GM18909 (cell line): ENCODE data around the gene HTRA3.

Experiments
- ATAC-seq: cut with Tn5 transposase; IDR thresholded peaks from one replicate; pipeline ENCODE4 v1.9.1; 2021; ENCODE audit warnings: mild to moderate bottlenecking; ENCODE audit not compliant: unreplicated experiment, poor library complexity

Gene HTRA3

DNA sequence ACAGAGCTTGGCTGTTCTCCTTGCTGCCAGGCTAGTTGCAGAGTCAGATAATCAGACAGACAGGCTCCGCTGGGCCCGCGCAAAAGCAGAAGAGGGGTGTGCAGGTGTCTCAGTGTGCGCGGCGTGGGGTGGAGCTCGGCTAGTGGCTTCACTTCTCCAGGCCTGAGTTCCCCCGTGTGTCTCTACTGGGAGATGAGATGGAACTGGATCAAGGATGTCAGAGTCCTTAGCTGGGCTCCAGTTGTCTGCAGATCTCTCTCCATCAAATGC lies 21.1 kb downstream of the HTRA3 start:
- no peak for ATAC-seq

DNA sequence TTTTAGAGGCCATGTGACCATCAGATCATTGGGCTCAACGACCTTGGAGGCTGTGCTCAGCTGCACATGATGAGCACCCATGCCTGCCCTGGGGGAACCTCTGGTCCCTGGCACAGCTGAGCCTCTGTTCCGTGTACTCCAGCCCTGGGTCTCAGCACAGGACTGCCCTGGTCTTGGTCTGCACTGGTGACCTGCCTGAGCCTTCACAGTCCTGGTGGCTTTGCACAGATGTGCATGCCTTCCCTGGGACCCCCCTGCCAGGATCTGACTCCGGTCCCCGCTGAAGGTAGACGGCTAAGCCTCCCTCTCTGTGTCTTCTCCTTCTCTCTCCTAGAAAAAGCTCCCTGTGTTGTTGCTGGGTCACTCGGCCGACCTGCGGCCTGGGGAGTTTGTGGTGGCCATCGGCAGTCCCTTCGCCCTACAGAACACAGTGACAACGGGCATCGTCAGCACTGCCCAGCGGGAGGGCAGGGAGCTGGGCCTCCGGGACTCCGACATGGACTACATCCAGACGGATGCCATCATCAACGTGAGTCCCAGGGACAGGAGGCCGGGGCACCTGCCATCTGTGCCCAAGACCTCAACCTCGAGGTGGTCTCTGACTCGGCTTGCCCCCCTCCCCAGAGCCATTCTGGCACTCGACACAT lies 21.6 kb downstream of the HTRA3 start:
- no peak for ATAC-seq

DNA sequence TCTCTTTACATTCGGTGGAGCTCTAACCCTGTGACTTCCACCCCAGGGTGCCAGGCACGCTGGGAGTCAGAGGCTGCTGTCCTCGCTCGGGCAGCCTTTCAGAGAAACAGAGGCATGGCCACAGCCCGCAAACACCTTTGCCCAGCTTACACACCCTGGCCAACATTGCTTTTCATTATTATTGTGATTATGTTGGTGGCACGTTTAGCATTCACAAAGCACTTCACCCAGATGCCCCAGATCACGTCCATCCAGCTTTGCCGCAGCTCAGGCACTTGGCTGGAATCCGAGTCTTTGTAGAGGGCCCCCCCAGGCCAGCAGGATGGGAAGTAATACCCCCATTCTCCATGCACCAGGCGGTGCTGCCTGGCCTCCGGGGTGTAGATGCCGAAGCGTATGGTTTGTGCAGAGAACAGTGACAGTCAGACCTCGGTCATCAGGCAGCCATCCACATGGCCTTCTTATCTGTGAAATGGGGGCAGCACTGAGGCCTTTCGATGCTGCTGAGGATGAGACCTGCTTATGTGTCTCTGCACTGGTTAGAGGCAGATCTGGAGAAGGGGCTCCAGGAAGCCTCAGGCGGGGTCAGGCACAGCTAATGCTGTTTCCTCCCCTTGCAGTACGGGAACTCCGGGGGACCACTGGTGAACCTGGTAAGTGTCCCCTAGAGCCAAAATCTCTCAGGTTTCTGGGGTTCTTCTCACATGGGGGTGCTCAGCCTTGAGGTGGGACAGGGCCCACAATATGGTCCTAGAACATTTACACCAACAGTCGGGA lies 22.3 kb downstream of the HTRA3 start:
- ATAC-seq: no peak

DNA sequence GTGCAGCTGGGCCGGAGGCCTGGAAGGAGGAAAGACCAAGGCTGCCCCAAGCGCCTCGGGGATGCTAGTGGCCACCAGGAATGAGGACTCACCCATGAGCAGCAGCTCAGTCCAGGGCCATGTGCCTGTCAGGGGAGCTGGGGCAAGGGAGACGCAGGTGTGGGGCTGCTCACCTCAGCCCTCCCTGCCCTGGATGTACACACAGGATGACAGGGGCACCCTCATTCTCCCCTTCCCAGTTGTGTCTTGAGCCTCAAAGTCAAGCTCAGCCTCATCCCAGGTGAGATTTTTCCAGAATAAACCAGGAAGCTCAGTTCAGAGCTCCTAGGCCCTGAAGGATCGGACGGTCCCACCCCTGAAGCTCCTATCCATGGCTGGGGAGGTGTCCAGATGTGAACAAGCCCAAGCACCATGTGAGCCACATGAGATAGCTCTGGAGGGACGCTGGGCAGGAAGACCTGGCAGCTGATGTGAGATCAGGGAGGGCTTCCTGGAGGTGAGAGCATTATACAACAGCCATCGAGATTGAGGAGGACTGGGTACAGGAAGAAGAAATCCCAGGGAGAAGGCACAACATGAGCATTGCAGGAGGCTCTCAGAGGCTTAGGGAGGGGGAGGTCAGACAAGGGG lies 23.0 kb downstream of the HTRA3 start:
- no peak for ATAC-seq

DNA sequence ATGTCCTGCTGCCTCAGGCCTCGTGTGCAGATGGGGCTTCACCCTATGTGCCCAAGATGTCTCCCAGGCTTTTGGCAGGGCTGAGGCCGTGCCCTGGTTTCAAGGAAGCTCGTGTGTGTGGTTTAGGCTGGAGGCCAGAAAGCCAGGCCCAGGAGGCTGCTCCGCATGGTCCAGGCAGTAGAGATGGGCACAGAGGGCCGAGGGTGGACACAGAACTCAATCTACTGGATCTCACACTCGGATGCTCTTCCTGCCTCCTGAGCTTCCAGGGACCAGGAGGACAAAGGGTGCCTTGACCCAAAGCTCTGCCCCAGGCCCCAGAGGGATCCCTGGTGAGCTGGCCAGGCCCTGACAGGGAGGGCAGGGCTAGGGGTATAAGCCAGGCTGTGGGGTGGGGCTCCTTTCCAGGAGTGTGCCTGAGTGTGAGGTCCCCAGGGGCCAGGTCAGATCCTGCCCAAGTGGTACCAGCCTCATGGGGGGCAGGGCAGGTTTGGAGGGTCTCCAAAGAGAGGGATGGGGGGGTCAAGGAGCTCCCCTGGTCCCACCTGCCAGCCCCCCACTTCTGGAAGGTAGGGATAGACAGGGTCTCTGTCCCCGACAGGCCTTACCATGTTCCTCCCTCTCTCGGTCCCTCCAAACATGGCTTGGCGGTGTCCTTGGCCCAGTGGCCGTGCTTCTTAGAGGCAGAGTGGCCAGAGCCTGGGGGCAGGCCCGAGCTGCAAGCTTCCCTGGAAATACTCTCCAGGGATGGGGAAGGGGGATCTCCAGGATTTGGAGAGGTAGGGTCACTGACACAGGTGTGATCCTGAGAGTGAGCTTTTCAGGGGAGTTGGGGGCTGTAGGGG lies 23.8 kb downstream of the HTRA3 start:
- ATAC-seq: no peak

DNA sequence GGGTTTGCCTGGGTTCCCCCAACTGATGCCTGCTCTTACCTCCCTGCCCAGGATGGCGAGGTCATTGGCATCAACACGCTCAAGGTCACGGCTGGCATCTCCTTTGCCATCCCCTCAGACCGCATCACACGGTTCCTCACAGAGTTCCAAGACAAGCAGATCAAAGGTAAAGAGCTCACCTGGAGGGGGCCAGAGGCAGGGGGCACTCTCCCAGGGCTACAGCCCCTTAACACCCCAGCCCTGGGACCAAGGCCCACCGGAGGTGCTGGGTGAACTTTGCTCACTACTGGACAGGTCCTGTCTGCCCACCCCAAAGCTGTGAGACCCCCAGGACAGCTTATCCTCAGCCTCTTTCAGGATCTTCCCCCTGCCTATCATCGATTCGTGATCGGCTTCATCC lies 24.5 kb downstream of the HTRA3 start:
- no peak for ATAC-seq

DNA sequence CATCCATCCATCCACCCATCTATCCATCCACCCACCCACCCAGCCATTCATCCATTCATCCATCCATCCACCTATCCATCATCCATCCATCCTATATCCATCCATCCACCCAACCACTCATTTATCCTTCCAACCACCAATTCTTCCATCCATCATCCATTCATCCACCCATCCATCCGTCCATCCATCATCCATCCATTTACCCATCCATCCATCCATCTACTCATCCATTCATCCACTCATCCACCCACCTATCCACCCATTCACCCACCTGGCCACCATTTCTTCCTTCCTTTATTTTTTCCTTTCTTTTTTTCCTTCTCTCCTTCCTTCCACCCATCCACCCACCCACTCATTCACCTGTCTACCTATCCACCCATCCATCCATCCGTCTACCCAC lies 25.2 kb downstream of the HTRA3 start:
- no peak for ATAC-seq

DNA sequence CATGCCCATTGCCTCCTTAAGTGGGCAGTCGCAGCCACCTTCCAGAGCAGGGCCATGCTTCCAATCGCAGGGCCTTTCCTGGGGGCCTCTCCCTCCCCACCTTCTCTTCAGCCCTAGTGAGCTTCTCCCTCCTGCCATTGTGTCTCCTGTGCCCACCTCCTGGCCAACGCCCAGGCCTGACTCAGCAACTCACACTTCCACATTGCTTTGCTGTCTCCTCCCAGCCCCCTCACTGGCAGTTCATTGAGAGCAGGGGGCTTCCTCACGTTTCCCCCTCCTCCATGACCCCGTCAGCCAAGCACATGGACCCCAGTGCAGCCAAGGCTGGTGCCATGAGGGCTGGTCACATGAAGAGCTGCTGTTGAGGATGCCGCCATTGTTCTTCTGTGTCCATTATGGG lies 25.9 kb downstream of the HTRA3 start:
- no peak for ATAC-seq

DNA sequence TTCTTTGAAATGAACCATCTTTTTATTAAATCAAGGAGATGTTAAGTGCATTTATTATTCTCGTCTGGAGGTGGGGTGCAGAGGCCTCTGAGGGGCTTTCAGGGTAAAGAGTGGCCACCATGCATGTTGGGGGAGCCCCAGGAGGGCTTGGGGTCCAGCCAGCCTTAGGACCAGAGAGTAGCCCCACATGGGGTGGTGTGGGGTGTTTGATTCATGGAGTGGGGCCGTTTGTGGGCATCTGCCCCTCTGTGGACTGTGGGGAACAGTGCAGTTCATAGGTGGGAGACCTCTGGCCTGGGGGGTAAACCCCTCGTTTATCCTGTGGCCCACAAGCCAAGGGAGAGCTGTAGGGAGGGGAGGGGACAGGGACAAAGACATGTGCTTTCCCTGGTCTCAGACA lies 26.9 kb downstream of the HTRA3 start:
- ATAC-seq: no peak

DNA sequence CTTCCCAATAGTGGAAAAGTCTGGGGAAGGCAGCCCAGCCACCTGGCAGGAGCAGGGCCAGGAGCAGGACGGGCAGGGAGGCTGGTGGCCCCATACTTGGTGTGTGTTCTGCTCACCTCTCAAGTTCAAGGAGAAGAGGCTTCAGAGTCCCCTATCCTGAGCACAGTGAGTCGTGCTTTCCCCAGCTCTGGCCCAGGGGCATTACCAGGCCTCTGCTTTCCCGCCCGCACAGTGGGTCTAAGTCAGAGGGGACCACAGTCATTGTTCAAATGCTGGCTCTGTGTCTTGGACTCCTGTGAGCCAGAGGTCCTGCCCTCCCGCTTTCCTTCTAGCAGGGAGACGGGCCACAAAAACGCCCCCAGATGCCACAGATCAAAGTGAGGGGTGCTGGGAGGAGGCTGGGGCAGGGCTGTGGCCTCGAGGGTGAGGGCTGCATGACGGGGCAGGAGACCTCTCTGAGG lies 27.6 kb downstream of the HTRA3 start:
- no peak for ATAC-seq

DNA sequence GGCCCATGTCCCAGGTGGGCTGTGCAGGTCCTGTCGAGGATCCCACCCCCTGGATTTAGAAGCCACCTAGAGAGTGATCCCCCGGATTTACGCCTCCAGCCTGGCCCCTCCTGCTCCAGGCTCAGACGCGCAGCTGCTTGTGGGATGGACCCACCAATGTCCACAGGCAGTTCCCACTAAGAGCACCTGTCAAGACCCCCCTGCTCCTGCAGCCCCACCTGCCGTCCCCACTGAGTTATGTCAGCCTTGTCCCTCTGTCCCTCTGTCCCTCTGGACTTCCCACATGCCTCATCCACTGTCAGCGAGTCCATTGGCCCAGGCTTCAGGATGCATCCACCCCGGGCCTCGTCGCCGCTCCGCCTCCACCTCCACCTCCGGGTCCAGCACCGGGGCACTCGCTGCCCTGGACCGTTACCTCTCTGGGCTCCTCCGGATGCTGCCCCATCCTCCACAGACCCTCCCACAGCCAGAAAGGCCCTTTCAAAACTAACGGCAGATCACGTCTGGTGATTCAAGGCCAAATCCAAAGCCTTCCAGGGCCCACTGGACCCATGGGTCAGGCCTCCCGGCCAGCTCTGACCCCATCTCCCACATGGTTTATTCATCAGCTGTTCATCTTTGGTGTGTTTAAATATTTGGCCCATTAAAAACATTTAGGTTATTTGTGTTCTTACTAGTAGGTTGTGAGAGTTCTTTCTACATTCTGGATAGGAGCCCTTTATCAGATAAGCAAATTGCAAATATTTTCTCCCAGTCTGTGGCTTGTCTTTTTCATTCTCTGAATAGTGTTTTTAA lies 28.3 kb downstream of the HTRA3 start:
- no peak for ATAC-seq

DNA sequence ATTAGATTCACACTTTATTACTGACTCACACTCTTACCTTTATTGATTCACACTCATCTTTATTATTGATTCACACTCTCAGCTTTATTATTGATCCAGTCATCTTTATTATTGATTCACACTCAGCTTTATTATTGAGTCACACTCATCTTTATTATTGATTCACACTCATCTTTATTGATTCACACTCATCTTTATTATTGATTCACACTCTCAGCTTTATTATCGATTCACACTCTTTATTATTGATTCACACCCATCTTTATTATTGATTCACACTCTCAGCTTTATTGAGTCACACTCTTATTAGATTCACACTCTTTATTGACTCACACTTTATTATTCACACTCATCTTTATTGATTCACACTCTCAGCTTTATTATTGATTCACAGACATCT lies 31.3 kb downstream of the HTRA3 start:
- no peak for ATAC-seq

DNA sequence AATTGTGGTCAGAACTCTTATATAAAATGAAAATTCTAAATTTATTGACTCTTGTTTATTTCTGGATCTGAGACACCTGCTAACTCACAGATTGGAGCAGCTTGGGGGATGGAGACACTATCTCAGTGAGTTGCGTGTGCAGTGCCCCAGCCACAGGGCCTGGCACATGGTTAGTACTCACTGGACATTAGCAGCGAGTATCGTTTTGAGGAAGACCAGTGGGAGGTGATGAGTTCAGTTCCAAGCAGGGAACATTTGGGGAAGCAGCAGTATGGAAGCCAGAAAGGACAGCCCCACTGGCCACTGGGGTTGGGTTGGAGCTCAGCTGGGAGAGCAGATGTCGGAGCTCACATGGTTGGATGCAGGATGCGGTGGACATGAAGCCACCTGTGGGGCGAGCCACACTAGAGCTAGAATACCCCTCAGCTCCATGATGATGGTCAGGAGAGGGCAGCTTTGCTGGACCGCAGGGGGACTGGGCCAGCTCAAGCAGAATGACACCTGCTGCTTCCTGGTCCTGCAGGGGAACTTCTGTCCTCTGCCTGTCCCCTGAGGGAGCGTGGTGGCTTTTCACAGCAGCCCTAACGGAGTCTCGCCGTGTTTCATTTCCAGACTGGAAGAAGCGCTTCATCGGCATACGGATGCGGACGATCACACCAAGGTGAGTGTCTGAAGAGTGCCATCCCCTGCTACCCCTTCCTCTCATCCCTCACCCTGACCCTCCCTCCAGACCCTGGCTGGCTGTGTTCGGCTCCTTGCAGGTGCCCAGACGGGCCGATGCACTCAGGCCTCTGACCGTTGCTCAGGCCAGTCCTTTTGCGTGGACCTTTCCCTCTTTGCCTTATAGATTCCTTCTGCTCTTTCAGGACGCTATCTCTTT lies 32.5 kb downstream of the HTRA3 start:
- no peak for ATAC-seq

DNA sequence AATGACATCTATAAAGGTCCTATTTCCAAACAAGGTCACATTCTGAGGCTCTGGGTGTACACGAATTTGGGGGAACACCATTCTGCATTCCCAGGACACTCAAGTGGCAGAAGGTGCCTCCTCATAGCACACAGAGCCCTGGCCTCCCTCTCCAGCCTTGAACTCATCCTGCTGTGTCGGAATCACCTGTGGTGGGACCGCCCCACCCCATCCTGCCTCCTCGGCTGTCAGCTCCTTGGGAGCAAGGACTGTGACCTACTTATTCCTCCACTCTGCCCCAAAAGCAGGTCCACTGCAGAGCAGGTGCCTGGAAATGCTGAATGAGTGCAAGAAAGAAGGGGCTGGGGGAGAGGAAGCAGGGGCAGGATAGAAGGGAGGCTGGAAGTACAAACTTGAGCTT lies 33.5 kb downstream of the HTRA3 start:
- no peak for ATAC-seq

DNA sequence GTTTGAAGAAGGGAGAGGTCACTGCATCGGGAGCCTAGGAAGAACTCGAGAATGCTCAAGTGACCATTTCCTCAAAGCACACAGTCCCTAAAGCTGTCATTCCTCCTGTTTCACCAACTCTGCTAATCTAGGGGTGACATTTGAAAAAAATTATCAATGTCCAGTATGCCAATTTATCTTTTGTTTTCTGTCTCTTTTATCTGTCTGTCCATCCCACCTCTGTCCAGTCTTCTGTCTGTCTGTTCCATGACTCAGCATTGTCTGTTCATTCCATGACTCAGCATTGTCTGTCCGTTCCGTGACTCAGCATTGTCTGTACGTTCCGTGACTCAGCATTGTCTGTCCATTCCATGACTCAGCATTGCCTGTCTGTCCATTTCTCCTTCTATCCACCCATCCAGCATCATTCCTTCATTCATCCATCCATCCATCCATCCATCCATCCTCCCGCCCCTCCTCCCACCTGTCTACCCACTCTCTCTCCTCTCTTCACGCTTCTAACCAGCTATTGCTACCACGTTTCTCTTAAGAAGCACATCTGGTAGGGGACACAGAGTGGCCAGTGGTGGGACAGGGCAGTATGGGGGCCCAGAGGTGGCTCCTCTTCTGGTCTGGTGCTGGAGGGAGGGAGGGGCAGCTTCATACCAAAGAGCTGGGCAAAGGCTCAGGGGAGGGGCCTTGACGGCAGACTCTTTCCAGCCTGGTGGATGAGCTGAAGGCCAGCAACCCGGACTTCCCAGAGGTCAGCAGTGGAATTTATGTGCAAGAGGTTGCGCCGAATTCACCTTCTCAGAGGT lies 34.1 kb downstream of the HTRA3 start:
- no peak for ATAC-seq

DNA sequence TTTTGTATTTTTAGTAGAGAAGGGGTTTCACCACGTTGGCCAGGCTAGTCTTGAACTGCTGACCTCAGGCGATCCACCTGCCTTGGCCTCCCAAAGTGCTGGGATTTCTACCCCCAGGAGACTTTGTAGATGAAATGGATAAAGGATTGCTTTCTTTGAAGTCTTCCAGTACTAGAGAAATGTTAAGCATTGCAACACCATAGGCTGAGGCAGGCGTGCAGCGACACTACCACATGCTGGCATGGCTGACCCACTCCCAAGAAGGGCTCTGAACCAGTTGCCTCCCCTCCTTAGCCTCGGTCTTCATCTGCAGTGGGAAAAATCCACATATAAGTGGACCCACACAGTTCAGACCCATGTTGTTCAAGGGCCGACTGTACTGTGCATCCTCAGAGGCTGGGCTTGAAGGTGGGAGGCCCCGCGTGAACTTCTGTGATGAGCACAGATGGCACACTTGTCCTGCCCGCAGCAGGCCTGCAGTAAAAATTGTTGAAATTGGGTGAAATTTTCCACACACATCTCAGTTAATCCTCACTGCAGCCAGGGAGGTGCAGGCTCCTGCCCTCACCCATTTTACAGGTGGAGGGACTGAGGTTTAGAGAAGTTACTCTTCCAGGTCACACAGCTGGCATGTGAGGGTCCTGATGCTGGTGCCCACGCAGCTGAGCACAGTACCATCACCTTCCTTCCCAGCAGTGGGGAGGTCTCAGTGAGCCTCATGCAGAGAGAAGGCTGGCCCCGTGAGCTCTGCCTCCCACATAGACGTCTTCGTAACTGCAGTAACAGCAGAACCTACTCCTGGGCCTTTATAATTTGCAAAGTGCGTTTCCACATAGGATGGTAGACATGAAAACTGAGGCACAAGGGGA lies 35.5 kb downstream of the HTRA3 start:
- no peak for ATAC-seq

DNA sequence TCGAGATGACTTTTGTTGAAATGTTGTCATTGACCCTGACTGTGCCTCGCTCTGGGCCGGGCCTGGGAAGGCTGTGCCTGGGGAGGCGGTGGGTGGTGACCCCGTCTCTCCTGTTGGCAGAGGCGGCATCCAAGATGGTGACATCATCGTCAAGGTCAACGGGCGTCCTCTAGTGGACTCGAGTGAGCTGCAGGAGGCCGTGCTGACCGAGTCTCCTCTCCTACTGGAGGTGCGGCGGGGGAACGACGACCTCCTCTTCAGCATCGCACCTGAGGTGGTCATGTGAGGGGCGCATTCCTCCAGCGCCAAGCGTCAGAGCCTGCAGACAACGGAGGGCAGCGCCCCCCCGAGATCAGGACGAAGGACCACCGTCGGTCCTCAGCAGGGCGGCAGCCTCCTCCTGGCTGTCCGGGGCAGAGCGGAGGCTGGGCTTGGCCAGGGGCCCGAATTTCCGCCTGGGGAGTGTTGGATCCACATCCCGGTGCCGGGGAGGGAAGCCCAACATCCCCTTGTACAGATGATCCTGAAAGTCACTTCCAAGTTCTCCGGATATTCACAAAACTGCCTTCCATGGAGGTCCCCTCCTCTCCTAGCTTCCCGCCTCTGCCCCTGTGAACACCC lies 36.4 kb downstream of the HTRA3 start:
- no peak for ATAC-seq
